Endothelial cell of umbilical vein (primary cell): ENCODE measurements around the gene PURB. TPM values are rescaled to one million over a fixed set of nuclear protein-coding genes. Genes with fewer than 3 reads are reported as not detected.
"Not testable (repeated sequence)": the region's sequence is repeated elsewhere in the genome, so short reads cannot be mapped to it uniquely, and the experiment has no call there.

ENCODE experiments used
- BruUV-seq: library from RNA; stranded (reverse); fragments of 400-500 nt; replicated peaks from 2 replicates; lab custom pipeline; 2021; lab: Mats Ljungman, UMichigan
- CTCF ChIA-PET: fragments of 300-600, 350-600 bp; sonication (Branson Sonifier 250); formaldehyde crosslinking; loops from one replicate; lab custom pipeline; 2021; ENCODE audit warnings: antibody characterized with exemption, inconsistent platforms; lab: Charles Lee
- POLR2A ChIA-PET: fragments of 300-600, 350-600 bp; sonication (Branson Sonifier 250); formaldehyde crosslinking; loops from one replicate; lab custom pipeline; 2021; ENCODE audit warnings: antibody characterized with exemption, inconsistent platforms; lab: Charles Lee
- DNase-seq: peaks from one replicate; pipeline ENCODE4 v3.0.0-alpha.2; 2011; ENCODE audit warnings: low read depth, low spot score
- FAIRE-seq: peaks from 2 replicates; lab custom pipeline; 2011; peaks lifted over from hg19 to GRCh38; lab: Jason Lieb, UNC
- H2AFZ ChIP-seq: 2 replicates; pipeline ENCODE4 v1.6.0; 2012; ENCODE audit warnings: low read depth, low read length, control low read depth, inconsistent platforms
- H3K27ac ChIP-seq: 2 replicates; pipeline ENCODE4 v1.5.1; 2011; ENCODE audit warnings: low read depth, mild to moderate bottlenecking, control low read depth, low read length, moderate library complexity; ENCODE audit not compliant: insufficient read depth
- H3K27me3 ChIP-seq, 2 experiments: 2 replicates each; pipeline versions ENCODE4 v1.6.0 to v1.6.1; 2011; ENCODE audit warnings: low read length in 2 of 2, mixed read lengths in 1 of 2; ENCODE audit not compliant: control insufficient read depth in 2 of 2, insufficient read depth in 2 of 2
- H3K36me3 ChIP-seq, 2 experiments: 2 replicates in 1 of 2; 3 replicates in 1 of 2; pipeline ENCODE4 v1.5.1; 2011; ENCODE audit warnings: low read length in 2 of 2, mild to moderate bottlenecking in 1 of 2, moderate library complexity in 1 of 2; ENCODE audit not compliant: control insufficient read depth in 2 of 2, insufficient read depth in 2 of 2; ENCODE audit errors: extremely low read depth in 1 of 2
- H3K4me1 ChIP-seq: 3 replicates; pipeline ENCODE4 v1.5.1; 2011; ENCODE audit warnings: mild to moderate bottlenecking, low read length; ENCODE audit not compliant: control insufficient read depth, insufficient read depth; ENCODE audit errors: extremely low read depth
- H3K4me2 ChIP-seq: 2 replicates; pipeline ENCODE4 v1.6.1; 2011; ENCODE audit warnings: low read length, control low read depth, mixed read lengths; ENCODE audit not compliant: insufficient read depth
- H3K4me3 ChIP-seq, 3 experiments: fragments of 200-600 bp in 1 of 3; sonication (generic), shearing (Covaris generic) in 1 of 3; replicated peaks in 1 of 3; 2 replicates each; pipeline ENCODE4 v1.5.1; 2011 to 2016; ENCODE audit warnings: control low read depth in 3 of 3, low read length in 3 of 3, mild to moderate bottlenecking in 2 of 3, inconsistent platforms in 1 of 3, low read depth in 1 of 3, moderate library complexity in 1 of 3; ENCODE audit not compliant: insufficient read depth in 1 of 3
- H3K79me2 ChIP-seq: 2 replicates; pipeline ENCODE4 v1.6.0; 2012; ENCODE audit warnings: low read length, inconsistent platforms; ENCODE audit not compliant: control insufficient read depth, insufficient read depth
- H3K9ac ChIP-seq: replicated peaks from 2 replicates; pipeline ENCODE3; 2011; ENCODE audit warnings: low read length, control low read depth; ENCODE audit not compliant: insufficient read depth; ENCODE audit errors: extremely low read depth
- H3K9me1 ChIP-seq: replicated peaks from 3 replicates; pipeline ENCODE4 v1.6.0; 2011; ENCODE audit warnings: mild to moderate bottlenecking, low read length; ENCODE audit not compliant: control insufficient read depth, insufficient read depth; ENCODE audit errors: extremely low read depth
- H3K9me3 ChIP-seq: replicated peaks from 2 replicates; pipeline ENCODE4 v1.5.1; 2012; ENCODE audit warnings: low read length, inconsistent platforms; ENCODE audit not compliant: control insufficient read depth, insufficient read depth
- H4K20me1 ChIP-seq: replicated peaks from 2 replicates; pipeline ENCODE3; 2011; ENCODE audit warnings: mild to moderate bottlenecking, low read length; ENCODE audit not compliant: control insufficient read depth, insufficient read depth; ENCODE audit errors: extremely low read depth
- CTCF ChIP-seq, 2 donors: IDR thresholded peaks; 1 replicate in 1 of 2; 2 replicates in 1 of 2; pipeline ENCODE4 v1.5.1; 2011; ENCODE audit warnings: low read length in 2 of 2, mild to moderate bottlenecking in 2 of 2, moderate library complexity in 2 of 2, control low read depth in 1 of 2, inconsistent platforms in 1 of 2, low read depth in 1 of 2; ENCODE audit not compliant: insufficient read depth in 1 of 2; ENCODE audit errors: extremely low read depth in 1 of 2
- EZH2 ChIP-seq: IDR thresholded peaks from 2 replicates; pipeline ENCODE4 v1.6.1; 2012; ENCODE audit warnings: borderline replicate concordance, low read depth, mild to moderate bottlenecking, moderate library complexity, low read length, inconsistent platforms; ENCODE audit not compliant: severe bottlenecking
- FOS ChIP-seq: IDR thresholded peaks from 2 replicates; pipeline ENCODE4 v1.6.1; 2011; ENCODE audit warnings: mild to moderate bottlenecking, low read length, moderate library complexity, borderline replicate concordance; ENCODE audit not compliant: insufficient read depth
- GATA2 ChIP-seq: IDR thresholded peaks from 2 replicates; pipeline ENCODE4 v1.7.0; 2011; ENCODE audit warnings: low read depth, mild to moderate bottlenecking, moderate library complexity, mixed read lengths, low read length; ENCODE audit not compliant: insufficient read length, insufficient read depth
- JUN ChIP-seq: IDR thresholded peaks from 2 replicates; pipeline ENCODE4 v1.6.1; 2011; ENCODE audit warnings: borderline replicate concordance, low read depth; ENCODE audit not compliant: insufficient read length, insufficient read depth
- MAX ChIP-seq: IDR thresholded peaks from 2 replicates; pipeline ENCODE4 v1.6.1; 2011; ENCODE audit not compliant: insufficient read depth, insufficient read length
- MYC ChIP-seq: IDR thresholded peaks from one replicate; pipeline ENCODE4 v1.6.1; 2011; ENCODE audit warnings: mild to moderate bottlenecking, low read depth, low read length
- POLR2A ChIP-seq: IDR thresholded peaks from 2 replicates; pipeline ENCODE4 v1.6.1; 2012; ENCODE audit warnings: low read depth, mild to moderate bottlenecking, control low read depth, low read length
- dilution Hi-C: fragments of 300-500 bp; cut with MboI; formaldehyde crosslinking; loops from one replicate; pipeline ENCODE4 v1.15.0; 2019; ENCODE audit warnings: low sequenced_read_pairs; ENCODE audit not compliant: extremely low pct_ligation_motif_present
- intact Hi-C: fragments of 100-400 bp; cut with micrococcal nuclease; formaldehyde crosslinking; loops from one replicate; pipeline ENCODE4 v1.10.0; 2022
- polyA plus RNA-seq, 4 experiments: library from polyadenylated mRNA; depleted of rRNA in 3 of 4; stranded (reverse) in 3 of 4; unstranded in 1 of 4; fragments of >200 nt; gene quantifications; 2 replicates each; pipeline versions ENCODE4 v1.2.1 to v1.2.3, GENCODE V29; 2011 to 2012; ENCODE audit warnings: missing spikeins in 1 of 4
- total RNA-seq: library from RNA; stranded (reverse); gene quantifications from 2 replicates; pipeline ENCODE4 v1.2.3, GENCODE V29; 2021

PURB gene
- total and polyA plus RNA-seq, 2 donors (not counting 3 experiments of a cell fraction or from before 2014, with no cell fraction given) = 2.7 to 25.5 TPM

GRCh38 chr7:44845451-44845850 is 39.9 kb downstream of the PURB start:
- Histone ChIP-seq H2AFZ (no peak overlapping the region), H3K4me2 (peak overlapping the region; percentile 83), H3K4me3 (no peak overlapping the region), H3K9me3 (no peaks in the 10 kb centered on the region), H3K27ac (no peak overlapping the region), H3K27me3 (no peaks in the 10 kb centered on the region), H4K20me1 (peaks cover 3% of the 10 kb centered on the region), H3K4me1 (peaks cover 17% of the 10 kb centered on the region), H3K79me2 (peaks cover 66% of the 10 kb centered on the region), H3K9me1 (no peaks in the 10 kb centered on the region), H3K36me3 (peaks cover 0 to 4% of the 10 kb centered on the region in 2 experiments), H3K9ac (no peak overlapping the region)
- dilution Hi-C loops = no loop called here
- no peak for TF ChIP-seq MAX
- TF ChIP-seq EZH2 = no peak
- no peak for TF ChIP-seq JUN
- no peak for TF ChIP-seq GATA2
- no peak for TF ChIP-seq MYC
- no peak for TF ChIP-seq FOS
- TF ChIP-seq POLR2A = no peak
- TF ChIP-seq CTCF (IDR thresholded peaks at IDR 0.05; ENCODE audit: extremely low read depth in 1 of 2, insufficient read depth in 1 of 2, low read depth in 1 of 2, low read length in 2 of 2) = no peak
- intact Hi-C loops = loop anchor here (5.0 kb wide), 2 partner anchors 98 to 267 kb away; partner anchors contain the start of genes TBRG4 and ZMIZ2
- BruUV-seq = no TSS peak
- FAIRE-seq = no peak
- CTCF ChIA-PET = interaction anchor here (3.1 kb wide), 1 partner anchor 263 kb away, joined by 20 read pairs; the partner anchor contains the start of gene TMED4
- DNase-seq = no peak
- POLR2A ChIA-PET = no interaction called here

- H3K4me2 ChIP-seq, H3K9me1 ChIP-seq, H3K4me3 ChIP-seq, H4K20me1 ChIP-seq, dilution Hi-C loops, H3K27ac ChIP-seq, H2AFZ ChIP-seq, intact Hi-C loops, BruUV-seq, FAIRE-seq, POLR2A ChIA-PET, H3K36me3 ChIP-seq, H3K27me3 ChIP-seq, H3K9me3 ChIP-seq, DNase-seq, H3K9ac ChIP-seq: not testable (repeated sequence)
- peaks cover 17% of the 10 kb centered on the region for H3K4me1 ChIP-seq
- peaks cover 78% of the 10 kb centered on the region for H3K79me2 ChIP-seq
- CTCF ChIA-PET = interaction anchor here (0.8 kb wide), 1 partner anchor 244 kb away, joined by 3 read pairs; no protein-coding TSS in a partner anchor
These were observed 41.9 kb downstream of the PURB start for GRCh38 chr7:44843440-44843839.

- FAIRE-seq = not testable (repeated sequence)
These were observed 42.7 kb downstream of the PURB start for GRCh38 chr7:44842675-44843074.

More at GRCh38 chr7:44842675-44843074, 42.7 kb downstream of the PURB start:
- H3K4me3 ChIP-seq, H3K27ac ChIP-seq, H3K27me3 ChIP-seq, CTCF ChIA-PET, DNase-seq, dilution Hi-C loops, H3K4me2 ChIP-seq, intact Hi-C loops, H3K9me3 ChIP-seq, POLR2A ChIA-PET, H3K36me3 ChIP-seq, H3K9me1 ChIP-seq, H4K20me1 ChIP-seq, H2AFZ ChIP-seq, BruUV-seq, H3K9ac ChIP-seq: not testable (repeated sequence)
- H3K4me1 ChIP-seq = peaks cover 17% of the 10 kb centered on the region
- H3K79me2 ChIP-seq = peaks cover 80% of the 10 kb centered on the region
